ENCODE measurements around the gene SDHB.

DNA sequence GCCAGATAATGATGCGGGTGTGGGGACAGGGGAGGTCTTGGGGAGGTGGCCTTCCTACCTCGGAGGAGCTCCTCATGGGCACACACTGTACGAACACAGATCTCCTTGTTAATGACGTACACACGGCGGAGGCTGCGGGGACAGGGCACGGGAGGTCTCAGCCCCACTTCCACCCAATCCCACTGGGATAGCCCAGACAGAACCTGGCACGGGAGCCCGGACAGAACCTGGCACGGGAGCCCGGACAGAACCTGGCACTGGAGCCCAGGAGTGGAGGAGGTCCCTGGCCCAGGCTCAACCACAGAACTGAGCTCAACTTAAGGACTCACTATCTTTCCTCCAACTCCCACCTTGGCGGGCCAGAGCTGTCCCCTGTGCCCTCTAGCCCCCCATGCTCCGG is 78.6 kb downstream of the SDHB start:
- TF ChIP-seq, protein P1, sequence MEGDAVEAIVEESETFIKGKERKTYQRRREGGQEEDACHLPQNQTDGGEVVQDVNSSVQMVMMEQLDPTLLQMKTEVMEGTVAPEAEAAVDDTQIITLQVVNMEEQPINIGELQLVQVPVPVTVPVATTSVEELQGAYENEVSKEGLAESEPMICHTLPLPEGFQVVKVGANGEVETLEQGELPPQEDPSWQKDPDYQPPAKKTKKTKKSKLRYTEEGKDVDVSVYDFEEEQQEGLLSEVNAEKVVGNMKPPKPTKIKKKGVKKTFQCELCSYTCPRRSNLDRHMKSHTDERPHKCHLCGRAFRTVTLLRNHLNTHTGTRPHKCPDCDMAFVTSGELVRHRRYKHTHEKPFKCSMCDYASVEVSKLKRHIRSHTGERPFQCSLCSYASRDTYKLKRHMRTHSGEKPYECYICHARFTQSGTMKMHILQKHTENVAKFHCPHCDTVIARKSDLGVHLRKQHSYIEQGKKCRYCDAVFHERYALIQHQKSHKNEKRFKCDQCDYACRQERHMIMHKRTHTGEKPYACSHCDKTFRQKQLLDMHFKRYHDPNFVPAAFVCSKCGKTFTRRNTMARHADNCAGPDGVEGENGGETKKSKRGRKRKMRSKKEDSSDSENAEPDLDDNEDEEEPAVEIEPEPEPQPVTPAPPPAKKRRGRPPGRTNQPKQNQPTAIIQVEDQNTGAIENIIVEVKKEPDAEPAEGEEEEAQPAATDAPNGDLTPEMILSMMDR (IDR thresholded peaks at IDR 0.05): no peak
- no peak for TF ChIP-seq POLR2A (IDR thresholded peaks at IDR 0.05)
